DND-41 (cell line): ENCODE results near the gene CEACAM3.

ENCODE experiments used
- EZH2 ChIP-seq: IDR thresholded peaks from 3 replicates; pipeline ENCODE4 v1.6.1; 2012; ENCODE audit warnings: borderline replicate concordance, low read depth, mild to moderate bottlenecking, moderate library complexity, low read length, inconsistent platforms; ENCODE audit not compliant: severe bottlenecking
- TF ChIP-seq, protein P1 (sequence below): IDR thresholded peaks from 2 replicates; pipeline ENCODE4 v1.5.1; 2012; ENCODE audit warnings: borderline replicate concordance, low read length, moderate library complexity, mild to moderate bottlenecking; ENCODE audit not compliant: poor library complexity, severe bottlenecking; ENCODE audit errors: extremely low read depth

DNA sequence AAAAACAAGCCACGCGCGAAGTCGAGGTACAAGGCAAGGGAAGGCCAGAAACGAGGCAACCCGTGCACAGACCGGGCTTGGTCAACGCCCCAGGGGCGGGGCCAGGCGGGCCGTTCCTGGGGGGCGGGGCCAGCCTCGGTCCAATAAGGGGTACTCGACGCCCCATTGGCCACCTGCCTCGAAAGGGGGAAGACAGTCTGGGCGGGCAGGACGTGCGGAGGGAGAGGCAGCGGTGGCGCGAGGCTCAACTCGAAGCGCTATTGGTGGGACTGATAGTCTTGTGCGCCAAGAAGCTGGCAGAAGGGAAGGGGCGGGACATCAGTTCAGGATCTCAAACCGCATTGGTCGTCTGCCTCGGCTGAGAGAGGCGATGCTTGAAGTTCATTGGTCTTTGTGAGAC lies 48.2 kb downstream of the CEACAM3 start, which contains the start of gene LYPD4:
- TF ChIP-seq, protein P1, sequence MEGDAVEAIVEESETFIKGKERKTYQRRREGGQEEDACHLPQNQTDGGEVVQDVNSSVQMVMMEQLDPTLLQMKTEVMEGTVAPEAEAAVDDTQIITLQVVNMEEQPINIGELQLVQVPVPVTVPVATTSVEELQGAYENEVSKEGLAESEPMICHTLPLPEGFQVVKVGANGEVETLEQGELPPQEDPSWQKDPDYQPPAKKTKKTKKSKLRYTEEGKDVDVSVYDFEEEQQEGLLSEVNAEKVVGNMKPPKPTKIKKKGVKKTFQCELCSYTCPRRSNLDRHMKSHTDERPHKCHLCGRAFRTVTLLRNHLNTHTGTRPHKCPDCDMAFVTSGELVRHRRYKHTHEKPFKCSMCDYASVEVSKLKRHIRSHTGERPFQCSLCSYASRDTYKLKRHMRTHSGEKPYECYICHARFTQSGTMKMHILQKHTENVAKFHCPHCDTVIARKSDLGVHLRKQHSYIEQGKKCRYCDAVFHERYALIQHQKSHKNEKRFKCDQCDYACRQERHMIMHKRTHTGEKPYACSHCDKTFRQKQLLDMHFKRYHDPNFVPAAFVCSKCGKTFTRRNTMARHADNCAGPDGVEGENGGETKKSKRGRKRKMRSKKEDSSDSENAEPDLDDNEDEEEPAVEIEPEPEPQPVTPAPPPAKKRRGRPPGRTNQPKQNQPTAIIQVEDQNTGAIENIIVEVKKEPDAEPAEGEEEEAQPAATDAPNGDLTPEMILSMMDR: no peak
- no peak for TF ChIP-seq EZH2
